Neural progenitor cell (in vitro differentiated cells): ENCODE data around the gene IL17RB.

ENCODE experiments used
- CTCF ChIP-seq: fragments of 200-600 bp; sonication (generic); IDR thresholded peaks from 2 replicates; pipeline ENCODE4 v1.5.1; 2017; ENCODE audit warnings: antibody characterized with exemption, mild to moderate bottlenecking
- EZH2 ChIP-seq: fragments of 200-600 bp; sonication (generic); IDR thresholded peaks from 2 replicates; pipeline ENCODE4 v1.6.1; 2017; ENCODE audit warnings: antibody characterized with exemption, mild to moderate bottlenecking, moderate library complexity

- TF ChIP-seq EZH2 (no peak), CTCF (no peak)
These were observed 44.0 kb upstream of the IL17RB start for GRCh38 chr3:53802256-53802880.
